NCI-H1694 (cell line): ENCODE measurements around the gene NOPCHAP1.

Source experiments
- DNase-seq: peaks from one replicate; lab custom pipeline; 2025; lab: John Stamatoyannopoulos, UW

Gene NOPCHAP1

GRCh38 chr12:105020241-105020962 is 34.3 kb downstream of the NOPCHAP1 start:
- DNase-seq, result no peak

- DNase-seq, result no peak
Measured at GRCh38 chr12:105024928-105025327, 38.8 kb downstream of the NOPCHAP1 start.

DNA sequence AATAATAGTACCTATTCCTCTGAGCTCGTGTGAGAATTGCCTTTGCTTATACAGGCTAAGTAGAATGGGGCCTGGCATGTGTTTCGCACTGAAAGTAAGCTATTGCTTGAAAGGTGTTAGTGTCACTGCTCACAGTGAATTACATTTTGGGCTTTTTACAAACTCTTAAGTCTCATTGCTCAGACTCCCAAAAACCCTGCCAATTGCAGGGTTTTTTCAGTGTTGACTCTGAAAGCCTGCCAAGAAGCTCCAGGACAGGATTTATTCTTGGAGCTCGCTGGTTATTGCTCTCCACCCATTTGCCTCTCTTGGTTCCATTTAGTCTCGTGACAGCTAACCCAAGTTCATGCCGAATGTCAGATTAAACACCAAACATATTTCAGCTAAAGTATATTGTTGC is 39.8 kb downstream of the NOPCHAP1 start:
- DNase-seq, result peak; percentile 52

GRCh38 chr12:105026411-105026810 is 40.3 kb downstream of the NOPCHAP1 start:
- no peak for DNase-seq

DNA sequence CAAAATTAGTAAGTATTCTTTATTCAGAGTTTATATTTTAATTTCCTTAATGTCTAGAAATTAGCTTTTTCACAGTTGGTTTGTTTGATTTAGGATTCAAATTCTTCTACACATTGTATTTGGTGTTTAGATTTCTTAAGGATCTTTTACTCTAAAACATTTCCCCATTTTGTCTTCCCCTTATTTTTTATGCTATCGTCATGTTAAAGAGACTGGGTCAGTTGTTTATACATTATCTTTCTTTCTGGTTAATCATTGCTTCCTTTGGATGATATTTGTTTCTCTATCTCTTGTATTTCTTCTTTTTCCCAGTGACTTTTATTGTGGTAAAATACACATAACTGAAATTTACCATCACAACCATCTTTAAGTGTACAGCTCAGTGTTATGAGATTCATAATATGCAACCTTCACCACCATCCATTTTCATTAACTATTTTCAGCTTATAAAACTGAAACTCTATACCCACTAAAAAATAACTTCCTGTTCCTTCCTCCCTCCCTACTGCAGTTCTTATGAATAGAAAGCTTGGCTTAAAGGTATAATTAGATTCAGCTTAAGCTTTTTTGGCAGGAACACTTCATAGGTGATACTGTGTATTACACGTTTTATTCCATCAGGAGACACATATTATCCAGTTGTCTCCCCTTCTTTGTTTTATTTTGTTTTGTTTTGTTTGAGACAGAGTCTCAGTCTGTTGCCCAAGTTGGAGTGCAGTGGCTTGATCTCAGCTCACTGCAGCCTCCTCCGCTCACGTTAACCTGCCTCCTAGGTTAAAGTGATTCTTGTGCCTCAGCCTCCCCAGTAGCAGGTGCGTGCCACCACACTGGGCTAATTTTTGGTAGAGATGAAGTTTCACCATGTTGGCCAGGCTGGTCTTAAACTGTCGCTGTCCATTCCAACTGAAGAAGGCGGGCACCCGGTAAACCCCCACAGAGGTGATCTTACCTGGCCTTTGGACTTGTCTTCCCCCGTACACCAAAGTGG is 45.0 kb downstream of the NOPCHAP1 start:
- DNase-seq, result no peak

DNA sequence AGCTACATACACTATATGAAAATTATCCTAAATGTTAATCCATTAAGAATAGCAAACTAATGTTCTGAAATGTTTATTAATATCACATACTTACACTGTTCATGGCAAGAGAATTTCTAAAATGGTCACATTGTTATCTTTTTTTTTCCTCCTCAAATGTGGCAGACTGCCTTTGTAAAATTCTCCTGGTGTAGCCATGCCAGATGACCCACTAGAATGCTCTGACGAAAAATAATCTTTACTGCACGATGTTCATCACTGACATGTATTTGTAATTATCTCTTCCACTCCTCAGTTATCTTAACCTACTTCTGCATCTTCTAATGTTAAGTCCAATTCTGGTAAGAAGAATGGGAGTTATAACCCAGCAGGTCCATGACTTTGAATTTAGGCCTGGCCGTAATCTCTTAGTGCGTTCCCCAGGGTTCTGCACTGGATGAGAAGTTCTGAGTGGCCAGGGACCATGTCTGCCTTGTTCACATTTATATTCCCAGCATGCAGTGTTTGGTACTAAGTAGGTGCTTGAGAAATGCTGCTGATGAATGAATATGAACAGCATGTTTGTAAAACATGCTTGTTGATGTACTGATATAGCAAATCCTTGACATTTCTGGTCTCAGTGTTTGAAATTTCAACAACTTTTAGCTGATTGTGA is 46.7 kb downstream of the NOPCHAP1 start:
- no peak for DNase-seq

DNA sequence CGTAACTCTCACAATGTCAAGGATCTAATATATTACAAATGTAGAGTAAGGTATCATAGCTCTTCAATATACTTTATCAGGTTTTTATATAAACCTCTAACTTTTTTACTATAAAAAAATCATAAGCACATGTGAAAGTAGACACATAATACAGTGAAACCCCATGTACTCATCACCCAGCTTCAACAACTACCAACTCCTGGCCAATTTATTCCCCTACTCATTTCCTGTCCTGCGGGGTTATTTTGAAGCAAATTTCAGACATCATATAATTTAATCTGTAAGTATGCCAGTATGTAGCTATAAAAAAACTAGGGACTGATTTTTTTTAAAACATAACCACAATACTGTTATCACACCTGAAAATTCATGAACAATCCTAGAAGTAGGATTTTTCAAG is 47.7 kb downstream of the NOPCHAP1 start:
- DNase-seq, result no peak
